Measurements from ENCODE around the gene SLC10A7. TPM values are rescaled to one million over a fixed set of nuclear protein-coding genes. Genes with fewer than 3 reads are reported as not detected.

The SLC10A7 gene, protein sequence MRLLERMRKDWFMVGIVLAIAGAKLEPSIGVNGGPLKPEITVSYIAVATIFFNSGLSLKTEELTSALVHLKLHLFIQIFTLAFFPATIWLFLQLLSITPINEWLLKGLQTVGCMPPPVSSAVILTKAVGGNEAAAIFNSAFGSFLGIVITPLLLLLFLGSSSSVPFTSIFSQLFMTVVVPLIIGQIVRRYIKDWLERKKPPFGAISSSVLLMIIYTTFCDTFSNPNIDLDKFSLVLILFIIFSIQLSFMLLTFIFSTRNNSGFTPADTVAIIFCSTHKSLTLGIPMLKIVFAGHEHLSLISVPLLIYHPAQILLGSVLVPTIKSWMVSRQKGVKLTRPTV
- 8.5 TPM for polyA plus RNA-seq
- long read RNA-seq, donor 1 = 0 reads
- long read RNA-seq, donor 2 = 0 reads
- long read RNA-seq, donor 3, partial matches to known transcripts = 0 of 2 reads
- long read RNA-seq, donor 3, other reads (novel, unspliced or antisense) = 0 of 2 reads
- long read RNA-seq, donor 4 = 0 reads
- long read RNA-seq, donor 5, partial matches to known transcripts = 0 of 1 reads
- long read RNA-seq, donor 5, other reads (novel, unspliced or antisense) = 0 of 1 reads
- long read RNA-seq, donor 6 = 0 reads
- long read RNA-seq, donor 7, partial matches to known transcripts = 0 of 1 reads
- long read RNA-seq, donor 7, other reads (novel, unspliced or antisense) = 0 of 1 reads
- long read RNA-seq, donor 8, partial matches to known transcripts = 0 of 1 reads
- long read RNA-seq, donor 8, other reads (novel, unspliced or antisense) = 0 of 1 reads
- long read RNA-seq, donor 9 = 0 reads
- long read RNA-seq, donor 10, partial matches to known transcripts = 0 of 1 reads
- long read RNA-seq, donor 10, other reads (novel, unspliced or antisense) = 0 of 1 reads
- long read RNA-seq, donor 11 = 0 reads

DNA sequence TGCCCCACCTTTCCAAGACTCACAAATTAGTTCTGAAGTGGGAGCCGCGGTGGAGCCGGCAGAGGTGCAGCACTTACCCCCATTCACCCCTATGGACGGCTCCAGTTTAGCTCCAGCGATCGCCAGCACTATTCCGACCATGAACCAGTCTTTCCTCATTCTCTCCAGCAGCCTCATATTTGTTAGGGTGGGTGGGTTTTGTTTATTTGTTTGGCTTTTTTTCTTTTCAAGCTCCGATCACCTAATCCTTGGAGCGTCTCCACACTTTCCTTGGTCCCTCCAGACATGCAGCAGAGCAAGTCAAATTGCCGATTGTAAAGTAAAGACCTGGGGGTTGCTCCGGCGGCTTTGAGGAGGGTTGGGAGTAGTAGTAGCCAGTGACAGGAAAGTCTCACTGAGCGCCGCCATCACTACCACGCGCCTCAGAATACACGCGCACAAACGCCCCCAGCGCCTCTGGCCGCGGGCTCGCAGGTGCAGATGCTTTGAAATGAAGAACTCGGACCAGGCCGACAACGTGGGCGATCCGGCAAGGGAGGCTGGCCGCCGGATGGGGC lies at the start of gene SLC10A7:
SLC10A7 (minus strand) TSS at position 400 of the 557 bp plus-strand sequence; CDS start at position 177, 223 bp downstream.
- Histone ChIP-seq H3K36me3 (ENCODE audit: control insufficient read depth, insufficient read depth, low read length) (no peaks in the 10 kb centered on the region), H3K4me1 (ENCODE audit: control insufficient read depth, insufficient read depth, low read length) (no peaks in the 10 kb centered on the region), H3K27ac (ENCODE audit: low read length) (peak within 1 kb of the TSS; percentile 94), H3K27me3 (ENCODE audit: control insufficient read depth, insufficient read depth, low read length) (no peaks in the 10 kb centered on the region), H3K9me3 (ENCODE audit: control insufficient read depth, low read depth, low read length) (no peaks in the 10 kb centered on the region), H3K4me3 (ENCODE audit: low read length) (peak within 1 kb of the TSS; percentile 74)
- DNase-seq = peak; percentile 57 to 82
- WGBS (ENCODE audit: insufficient coverage, low lambda C conversion rate) = no CpG with 5 or more reads among the region's 30 CpGs

DNA sequence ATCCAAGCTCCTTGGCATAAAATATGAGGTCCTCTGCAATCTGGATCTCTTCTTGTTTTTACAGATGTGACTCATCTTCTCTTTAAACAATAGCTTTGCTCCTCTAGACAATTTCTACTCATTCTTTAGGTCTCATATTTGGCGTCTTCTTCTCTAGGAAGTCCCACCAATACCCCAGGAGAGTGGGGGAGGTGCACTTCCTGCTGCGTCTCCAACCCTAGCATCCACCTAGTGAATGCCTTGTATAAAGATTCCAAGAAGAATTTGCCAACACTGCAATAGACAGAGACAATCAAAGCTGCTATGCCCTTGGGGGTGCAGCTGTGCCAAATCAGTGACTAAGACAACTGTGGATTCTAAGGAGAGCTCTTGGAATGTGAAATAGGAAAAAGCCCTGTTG lies 45.7 kb upstream of the SLC10A7 start:
- no peaks in the 10 kb centered on the region for H3K27me3 ChIP-seq (ENCODE audit: control insufficient read depth, insufficient read depth, low read length)
- no peak overlapping the region for H3K27ac ChIP-seq (ENCODE audit: low read length)
- H3K4me1 ChIP-seq (ENCODE audit: control insufficient read depth, insufficient read depth, low read length) = no peaks in the 10 kb centered on the region
- DNase-seq = no peak
- WGBS (ENCODE audit: insufficient coverage, low lambda C conversion rate) = no CpG with 5 or more reads among the region's 2 CpGs
- no peaks in the 10 kb centered on the region for H3K9me3 ChIP-seq (ENCODE audit: control insufficient read depth, low read depth, low read length)
- no peaks in the 10 kb centered on the region for H3K36me3 ChIP-seq (ENCODE audit: control insufficient read depth, insufficient read depth, low read length)
- H3K4me3 ChIP-seq (ENCODE audit: low read length) = no peak overlapping the region

DNA sequence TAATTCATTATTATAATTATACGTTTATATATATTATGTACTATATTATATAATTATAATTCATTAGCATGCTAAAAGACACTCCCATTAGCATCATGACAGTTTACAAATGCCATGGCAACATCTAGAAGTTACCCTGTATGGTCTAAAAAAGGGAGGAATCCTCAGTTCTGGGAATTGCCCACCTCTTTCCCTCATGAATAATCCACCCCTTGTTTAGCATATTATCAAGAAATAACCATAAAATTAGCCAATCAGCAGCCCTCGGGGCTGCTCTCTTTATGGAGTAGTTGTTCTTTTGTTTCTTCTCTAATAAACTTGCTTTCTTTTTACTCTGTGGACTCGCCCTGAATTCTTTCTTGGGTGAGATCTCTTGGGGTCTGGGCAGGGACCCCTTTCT lies 42.8 kb upstream of the SLC10A7 start:
- no peak for DNase-seq
- no peaks in the 10 kb centered on the region for H3K9me3 ChIP-seq (ENCODE audit: control insufficient read depth, low read depth, low read length)
- no peaks in the 10 kb centered on the region for H3K36me3 ChIP-seq (ENCODE audit: control insufficient read depth, insufficient read depth, low read length)
- no peak overlapping the region for H3K27ac ChIP-seq (ENCODE audit: low read length)
- no peak overlapping the region for H3K4me3 ChIP-seq (ENCODE audit: low read length)
- no peaks in the 10 kb centered on the region for H3K27me3 ChIP-seq (ENCODE audit: control insufficient read depth, insufficient read depth, low read length)
- no peaks in the 10 kb centered on the region for H3K4me1 ChIP-seq (ENCODE audit: control insufficient read depth, insufficient read depth, low read length)
- WGBS (ENCODE audit: insufficient coverage, low lambda C conversion rate) = no CpG with 5 or more reads among the region's 3 CpGs

DNA sequence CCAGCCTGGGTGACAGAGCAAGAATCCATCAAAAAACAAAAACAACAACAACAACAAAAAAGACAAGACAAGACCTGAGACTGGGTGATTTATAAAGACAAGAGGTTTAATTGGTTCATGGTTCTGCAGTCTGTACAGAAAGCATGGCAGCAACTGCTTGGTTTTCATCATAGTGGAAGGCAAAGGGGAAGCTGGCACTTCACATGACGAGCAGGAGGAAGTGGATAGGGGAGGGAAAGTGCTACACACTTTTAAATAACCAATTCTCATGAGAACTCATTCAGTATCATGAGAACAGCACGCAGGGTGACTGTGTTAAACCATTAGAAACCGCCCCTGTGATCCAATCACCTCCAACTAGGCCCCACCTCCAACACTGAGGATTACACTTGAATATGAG lies 28.4 kb upstream of the SLC10A7 start:
- no peak overlapping the region for H3K4me3 ChIP-seq (ENCODE audit: low read length)
- WGBS (ENCODE audit: insufficient coverage, low lambda C conversion rate) = no CpG with 5 or more reads among the region's 3 CpGs
- no peaks in the 10 kb centered on the region for H3K36me3 ChIP-seq (ENCODE audit: control insufficient read depth, insufficient read depth, low read length)
- H3K9me3 ChIP-seq (ENCODE audit: control insufficient read depth, low read depth, low read length) = no peaks in the 10 kb centered on the region
- no peaks in the 10 kb centered on the region for H3K27me3 ChIP-seq (ENCODE audit: control insufficient read depth, insufficient read depth, low read length)
- H3K4me1 ChIP-seq (ENCODE audit: control insufficient read depth, insufficient read depth, low read length) = no peaks in the 10 kb centered on the region
- DNase-seq = no peak
- no peak overlapping the region for H3K27ac ChIP-seq (ENCODE audit: low read length)

DNA sequence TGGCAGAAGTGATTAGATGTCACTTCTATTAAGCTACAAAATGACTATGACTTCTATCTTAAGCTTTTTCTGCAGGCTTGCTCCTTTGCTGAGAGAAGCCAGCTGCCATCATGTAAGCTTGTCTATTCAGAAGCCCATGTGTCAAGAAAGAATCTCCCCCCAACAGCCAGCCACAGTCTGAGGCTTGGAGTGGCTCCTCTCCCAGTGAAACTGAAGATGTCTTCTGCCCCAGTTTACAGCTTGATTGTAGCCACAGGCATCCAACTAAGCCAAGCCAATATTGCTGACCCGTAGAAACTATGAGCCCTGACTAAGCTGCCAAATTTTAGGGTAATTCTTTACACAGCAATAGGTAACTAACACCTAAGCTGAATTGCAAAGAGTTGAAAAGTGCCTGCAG lies 26.7 kb upstream of the SLC10A7 start:
- WGBS (ENCODE audit: insufficient coverage, low lambda C conversion rate) = no CpG with 5 or more reads among the region's 1 CpG
- Histone ChIP-seq H3K4me3 (ENCODE audit: low read length) (no peak overlapping the region), H3K9me3 (ENCODE audit: control insufficient read depth, low read depth, low read length) (no peaks in the 10 kb centered on the region), H3K4me1 (ENCODE audit: control insufficient read depth, insufficient read depth, low read length) (no peaks in the 10 kb centered on the region), H3K36me3 (ENCODE audit: control insufficient read depth, insufficient read depth, low read length) (no peaks in the 10 kb centered on the region), H3K27me3 (ENCODE audit: control insufficient read depth, insufficient read depth, low read length) (no peaks in the 10 kb centered on the region), H3K27ac (ENCODE audit: low read length) (no peak overlapping the region)
- no peak for DNase-seq

DNA sequence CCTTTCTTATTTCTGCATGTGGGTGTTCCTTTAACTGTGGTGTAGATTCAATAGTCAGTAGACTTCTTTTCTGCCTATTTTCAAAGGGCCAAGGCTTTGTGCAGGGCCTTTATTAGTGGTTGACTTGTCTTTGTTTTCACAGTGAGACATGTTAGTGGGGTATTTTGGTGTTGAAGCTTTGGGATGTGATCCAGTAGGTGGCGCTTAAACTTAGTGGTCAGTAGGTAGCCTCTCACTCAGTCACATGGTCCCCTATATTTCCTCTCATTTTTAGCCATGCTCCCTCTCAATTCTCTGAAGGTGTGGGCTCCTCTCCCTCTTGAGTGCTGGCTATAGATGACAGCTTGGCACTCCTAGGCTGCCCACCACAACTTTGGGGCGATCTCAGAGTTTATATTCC lies 23.4 kb upstream of the SLC10A7 start:
- DNase-seq = no peak
- Histone ChIP-seq H3K9me3 (ENCODE audit: control insufficient read depth, low read depth, low read length) (no peaks in the 10 kb centered on the region), H3K4me3 (ENCODE audit: low read length) (no peak overlapping the region), H3K4me1 (ENCODE audit: control insufficient read depth, insufficient read depth, low read length) (no peaks in the 10 kb centered on the region), H3K27me3 (ENCODE audit: control insufficient read depth, insufficient read depth, low read length) (no peaks in the 10 kb centered on the region), H3K27ac (ENCODE audit: low read length) (no peak overlapping the region), H3K36me3 (ENCODE audit: control insufficient read depth, insufficient read depth, low read length) (no peaks in the 10 kb centered on the region)
- WGBS (ENCODE audit: insufficient coverage, low lambda C conversion rate) = no CpG with 5 or more reads among the region's 2 CpGs

DNA sequence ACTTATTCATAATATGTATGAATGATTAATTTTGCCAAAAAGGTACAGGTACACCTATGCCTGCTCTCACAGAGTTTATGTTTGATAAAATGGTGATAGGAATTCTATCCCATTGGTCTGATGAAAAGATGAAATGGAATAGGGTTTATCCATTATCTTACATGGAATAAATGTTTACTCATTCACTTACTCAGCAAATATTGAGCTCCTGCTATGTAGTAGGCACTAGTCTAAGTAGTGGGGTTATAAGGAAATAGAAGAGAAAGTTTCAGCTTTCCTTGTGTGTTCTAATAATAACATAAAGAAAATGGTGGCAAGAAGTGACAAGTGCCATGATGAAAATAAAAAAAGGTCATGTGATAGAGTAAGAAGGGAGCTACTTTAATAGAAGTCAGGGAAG lies 12.4 kb upstream of the SLC10A7 start:
- DNase-seq = no peak
- H3K36me3 ChIP-seq (ENCODE audit: control insufficient read depth, insufficient read depth, low read length) = no peaks in the 10 kb centered on the region
- H3K27me3 ChIP-seq (ENCODE audit: control insufficient read depth, insufficient read depth, low read length) = no peaks in the 10 kb centered on the region
- H3K4me3 ChIP-seq (ENCODE audit: low read length) = no peak overlapping the region
- H3K4me1 ChIP-seq (ENCODE audit: control insufficient read depth, insufficient read depth, low read length) = no peaks in the 10 kb centered on the region
- H3K9me3 ChIP-seq (ENCODE audit: control insufficient read depth, low read depth, low read length) = no peaks in the 10 kb centered on the region
- no peak overlapping the region for H3K27ac ChIP-seq (ENCODE audit: low read length)

DNA sequence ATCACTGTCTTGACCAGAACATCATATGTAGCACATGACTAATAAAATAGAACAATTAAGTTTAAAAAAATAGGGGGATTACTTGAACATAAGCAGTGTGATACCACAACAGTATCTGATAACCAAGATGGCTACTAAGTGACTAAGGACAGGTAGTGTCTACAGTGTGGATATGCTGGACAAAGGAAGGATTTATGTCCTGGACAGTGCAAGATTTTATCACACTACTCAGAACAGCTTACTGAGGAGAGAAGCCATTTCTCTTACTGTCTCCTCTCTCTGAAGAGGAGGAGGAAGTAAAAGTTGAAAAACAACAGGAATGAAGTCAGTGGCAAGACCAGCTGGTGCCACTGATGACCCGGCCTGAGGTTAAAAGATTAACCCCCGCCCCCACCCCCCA lies 4.0 kb upstream of the SLC10A7 start:
- no peaks in the 10 kb centered on the region for H3K36me3 ChIP-seq (ENCODE audit: control insufficient read depth, insufficient read depth, low read length)
- no peaks in the 10 kb centered on the region for H3K9me3 ChIP-seq (ENCODE audit: control insufficient read depth, low read depth, low read length)
- no peaks in the 10 kb centered on the region for H3K27me3 ChIP-seq (ENCODE audit: control insufficient read depth, insufficient read depth, low read length)
- WGBS (ENCODE audit: insufficient coverage, low lambda C conversion rate) = no CpG with 5 or more reads among the region's 2 CpGs
- no peaks in the 10 kb centered on the region for H3K4me1 ChIP-seq (ENCODE audit: control insufficient read depth, insufficient read depth, low read length)
- H3K4me3 ChIP-seq (ENCODE audit: low read length) = no peak overlapping the region
- no peak for DNase-seq
- no peak overlapping the region for H3K27ac ChIP-seq (ENCODE audit: low read length)

DNA sequence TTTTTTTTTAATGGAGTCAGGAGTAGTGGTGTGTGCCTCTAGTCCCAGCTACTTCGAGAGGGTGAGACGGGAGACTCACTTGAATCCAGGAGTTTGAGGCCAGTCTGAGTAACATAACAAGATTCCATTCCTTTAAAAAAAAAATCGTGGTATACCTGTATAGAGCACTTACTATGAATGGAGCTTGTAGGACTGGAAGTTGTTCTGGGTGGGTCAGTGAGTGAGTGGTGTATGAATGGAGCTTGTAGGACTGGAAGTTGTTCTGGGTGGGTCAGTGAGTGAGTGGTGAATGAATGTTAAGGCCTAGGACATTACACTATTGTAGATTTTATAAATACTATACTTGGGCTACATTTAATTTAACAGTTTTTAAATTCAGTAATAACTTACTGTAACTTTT lies 2.9 kb upstream of the SLC10A7 start:
- Histone ChIP-seq H3K36me3 (ENCODE audit: control insufficient read depth, insufficient read depth, low read length) (no peaks in the 10 kb centered on the region), H3K4me1 (ENCODE audit: control insufficient read depth, insufficient read depth, low read length) (no peaks in the 10 kb centered on the region), H3K4me3 (ENCODE audit: low read length) (no peak overlapping the region), H3K27me3 (ENCODE audit: control insufficient read depth, insufficient read depth, low read length) (no peaks in the 10 kb centered on the region), H3K9me3 (ENCODE audit: control insufficient read depth, low read depth, low read length) (no peaks in the 10 kb centered on the region), H3K27ac (ENCODE audit: low read length) (no peak overlapping the region)
- DNase-seq = no peak
- no CpG with 5 or more reads among the region's 3 CpGs for WGBS (ENCODE audit: insufficient coverage, low lambda C conversion rate)

DNA sequence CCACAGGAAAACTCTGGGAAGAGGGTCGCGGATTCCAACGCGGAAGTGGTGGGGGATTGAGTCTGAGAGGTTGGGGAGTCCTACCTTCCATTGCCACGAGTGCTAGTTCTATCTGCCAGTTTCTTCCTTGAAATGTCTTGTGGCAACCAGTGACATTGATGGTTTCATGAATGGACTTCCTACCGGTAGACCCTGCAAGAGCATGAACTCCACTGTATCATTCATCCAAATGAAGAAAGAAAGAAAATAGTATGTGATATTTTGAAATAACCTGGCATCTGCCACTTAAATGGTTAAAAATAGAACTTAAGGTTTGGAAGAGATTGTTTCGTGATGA lies 1.1 kb upstream of the SLC10A7 start:
- 40% methylated on average over 1 of the region's 7 CpGs for WGBS (ENCODE audit: insufficient coverage, low lambda C conversion rate)
- Histone ChIP-seq H3K36me3 (ENCODE audit: control insufficient read depth, insufficient read depth, low read length) (no peaks in the 10 kb centered on the region), H3K27ac (ENCODE audit: low read length) (no peak overlapping the region), H3K4me3 (ENCODE audit: low read length) (peak overlapping the region; percentile 74), H3K9me3 (ENCODE audit: control insufficient read depth, low read depth, low read length) (no peaks in the 10 kb centered on the region), H3K4me1 (ENCODE audit: control insufficient read depth, insufficient read depth, low read length) (no peaks in the 10 kb centered on the region), H3K27me3 (ENCODE audit: control insufficient read depth, insufficient read depth, low read length) (no peaks in the 10 kb centered on the region)
- no peak for DNase-seq
